ENCODE data around the gene SLC30A3. TPM values are rescaled to one million over a fixed set of nuclear protein-coding genes. Genes with fewer than 3 reads are reported as not detected.

Gene SLC30A3
- total and polyA plus RNA-seq, 2 of the 4 experiments (the other 2 are of a cell fraction), result 0.15 TPM; not detected in 1

GRCh38 chr2:27227501-27227900 lies 35.3 kb downstream of the SLC30A3 start:
- Histone ChIP-seq H3K18ac (ENCODE audit: low read depth, low read length) (no peak overlapping the region), H3K4me1 (ENCODE audit: control insufficient read depth, insufficient read depth, low read length) (no peaks in the 10 kb centered on the region), H2AFZ (replicated peaks; ENCODE audit: low read length, poor library complexity) (no peak overlapping the region), H3K23ac (ENCODE audit: low read depth, low read length) (no peak overlapping the region), H3K4ac (ENCODE audit: low read depth, low read length) (no peak overlapping the region), H3K27ac (ENCODE audit: insufficient read depth, low read length) (no peak overlapping the region), H4K5ac (ENCODE audit: low read depth, low read length) (no peak overlapping the region), H3K9me3 (ENCODE audit: control insufficient read depth, insufficient read depth, low read length) (no peaks in the 10 kb centered on the region), H2BK5ac (ENCODE audit: low read depth, low read length, poor library complexity, severe bottlenecking) (no peak overlapping the region), H4K8ac (ENCODE audit: low read depth in 2 of 2, low read length in 2 of 2) (no peak overlapping the region), H2BK15ac (ENCODE audit: low read depth, low read length) (no peak overlapping the region), H2BK20ac (ENCODE audit: low read depth, low read length) (no peak overlapping the region), H3K4me3 (ENCODE audit: insufficient read depth, low read depth, low read length) (no peak overlapping the region), H3K14ac (replicated peaks; ENCODE audit: low read depth, low read length) (no peak overlapping the region), H3K9ac (ENCODE audit: low read depth, low read length) (no peak overlapping the region), H3K56ac (ENCODE audit: extremely low read depth, insufficient read depth, low read length) (no peak overlapping the region), H2BK120ac (ENCODE audit: low read depth, low read length) (no peak overlapping the region), H3K79me1 (ENCODE audit: low read depth in 1 of 2, low read length in 2 of 2) (no peaks in the 10 kb centered on the region; a peak in 1 of 4 replicates), H4K91ac (ENCODE audit: insufficient read depth, low read depth, low read length) (no peak overlapping the region), H3K9me1 (ENCODE audit: insufficient read depth, low read length) (no peaks in the 10 kb centered on the region; the same call in 1 of the 2 replicates), H3K36me3 (ENCODE audit: control insufficient read depth, insufficient read depth, low read length) (peaks cover 55% of the 10 kb centered on the region), H3K27me3 (ENCODE audit: control insufficient read depth, insufficient read depth, low read length) (no peaks in the 10 kb centered on the region), H3K4me2 (ENCODE audit: low read depth, low read length) (no peak overlapping the region), H2AK5ac (ENCODE audit: low read depth, low read length) (no peak overlapping the region), H2AK9ac (replicated peaks; ENCODE audit: low read depth, low read length, poor library complexity) (no peak overlapping the region), H4K20me1 (ENCODE audit: insufficient read depth, low read length) (no peaks in the 10 kb centered on the region)
- dilution Hi-C loops (cut with HindIII; ENCODE audit: low sequenced_read_pairs, unreplicated experiment), result no loop called here
- no TSS peak for BruUV-seq (replicated peaks)
- TF ChIP-seq POLR2A (IDR thresholded peaks at IDR 0.05; ENCODE audit: low read depth, low read length), result no peak
- TF ChIP-seq RCOR1 (IDR thresholded peaks at IDR 0.05; ENCODE audit: insufficient replicate concordance, low read length), result no peak
- TF ChIP-seq MAZ (IDR thresholded peaks at IDR 0.05; ENCODE audit: borderline replicate concordance, low read depth, low read length), result no peak
- TF ChIP-seq, protein P1, sequence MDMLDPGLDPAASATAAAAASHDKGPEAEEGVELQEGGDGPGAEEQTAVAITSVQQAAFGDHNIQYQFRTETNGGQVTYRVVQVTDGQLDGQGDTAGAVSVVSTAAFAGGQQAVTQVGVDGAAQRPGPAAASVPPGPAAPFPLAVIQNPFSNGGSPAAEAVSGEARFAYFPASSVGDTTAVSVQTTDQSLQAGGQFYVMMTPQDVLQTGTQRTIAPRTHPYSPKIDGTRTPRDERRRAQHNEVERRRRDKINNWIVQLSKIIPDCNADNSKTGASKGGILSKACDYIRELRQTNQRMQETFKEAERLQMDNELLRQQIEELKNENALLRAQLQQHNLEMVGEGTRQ (IDR thresholded peaks at IDR 0.05; ENCODE audit: low read depth, low read length), result no peak
- no peak for TF ChIP-seq ELK1 (IDR thresholded peaks at IDR 0.05; ENCODE audit: borderline replicate concordance, low read depth, low read length)
- no peak for TF ChIP-seq CEBPB (IDR thresholded peaks at IDR 0.05; ENCODE audit: low read depth, low read length)
- in situ Hi-C loops (cut with MboI; ENCODE audit: low sequenced_read_pairs), result no loop called here
- ATAC-seq (ENCODE audit: low read depth) (no peak), DNase-seq (no peak)
- WGBS, 2 experiments (ENCODE audit: extremely low coverage in 2 of 2, insufficient read length in 1 of 2), result no CpG with 5 or more reads among the region's 2 CpGs
- ChIA-PET POLR2A (ENCODE audit: unreplicated experiment) (no interaction called here), CTCF (no interaction called here)
- intact Hi-C loops (cut with micrococcal nuclease), result no loop called here

All from IMR-90 (cell line).